Measurements from ENCODE around the gene ROCK2. TPM values are rescaled to one million over a fixed set of nuclear protein-coding genes. Genes with fewer than 3 reads are reported as not detected.

ROCK2 gene
- total RNA-seq, 3 donors from 2014 or later (not counting 1 experiment from before 2014, with no cell fraction given): 19.9 to 28.2 (median 21.9) TPM

DNA sequence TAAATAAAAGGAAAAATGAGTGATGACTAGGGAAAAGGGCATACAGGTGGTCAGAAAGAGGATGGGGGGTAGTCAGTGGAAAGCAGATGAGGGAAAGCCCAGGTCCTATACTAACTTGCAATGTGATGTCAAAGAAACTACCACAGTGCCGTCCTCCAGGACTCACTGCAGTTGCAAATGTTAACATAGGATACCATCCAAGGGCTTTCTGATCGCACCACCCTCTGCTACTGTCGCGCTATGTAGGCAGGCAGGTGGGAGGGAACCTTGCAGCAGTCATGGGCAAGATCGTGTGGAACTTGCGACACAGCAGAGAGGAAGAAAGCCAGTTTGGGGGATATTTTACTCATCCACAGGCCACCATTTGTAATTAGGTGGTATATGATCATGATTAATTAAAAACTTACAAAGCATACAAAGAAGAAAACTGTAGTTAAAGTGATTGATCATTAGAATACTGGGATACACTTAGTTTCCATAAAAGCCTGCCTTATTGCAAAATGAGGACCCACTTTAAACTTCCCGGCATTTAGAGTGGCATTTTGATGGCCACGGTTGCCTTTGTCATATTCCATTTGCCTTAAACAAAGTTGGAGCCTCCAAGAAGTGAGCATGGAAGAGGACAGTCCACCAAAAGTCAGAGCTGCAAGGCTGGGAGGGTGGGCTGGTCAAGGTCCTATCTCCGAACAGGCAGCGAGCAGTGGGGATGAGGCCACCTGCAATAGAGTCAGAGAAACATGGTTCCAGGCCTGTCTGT lies 8.5 kb upstream of the ROCK2 start:
- H3K9me3 Mint-ChIP-seq: no peaks in the 10 kb centered on the region
- H3K27ac Mint-ChIP-seq: no peak overlapping the region
- no peak for DNase-seq
- H3K4me1 Mint-ChIP-seq: no peaks in the 10 kb centered on the region
- Histone ChIP-seq H3K4me3 (ENCODE audit: low read length) (no peak overlapping the region), H3K9me3 (ENCODE audit: control insufficient read depth, insufficient read depth, low read length) (no peaks in the 10 kb centered on the region), H3K4me1 (ENCODE audit: control insufficient read depth, insufficient read depth, low read length) (no peaks in the 10 kb centered on the region), H3K27ac (ENCODE audit: low read length) (no peak overlapping the region), H3K36me3 (ENCODE audit: control insufficient read depth, insufficient read depth, low read length) (no peaks in the 10 kb centered on the region), H3K27me3 (ENCODE audit: control insufficient read depth, insufficient read depth, low read length) (no peaks in the 10 kb centered on the region)
- H3K4me3 Mint-ChIP-seq: no peak overlapping the region
- WGBS (ENCODE audit: insufficient coverage): 90% methylated on average over 10 of the region's 10 CpGs
- TF ChIP-seq, protein P1, sequence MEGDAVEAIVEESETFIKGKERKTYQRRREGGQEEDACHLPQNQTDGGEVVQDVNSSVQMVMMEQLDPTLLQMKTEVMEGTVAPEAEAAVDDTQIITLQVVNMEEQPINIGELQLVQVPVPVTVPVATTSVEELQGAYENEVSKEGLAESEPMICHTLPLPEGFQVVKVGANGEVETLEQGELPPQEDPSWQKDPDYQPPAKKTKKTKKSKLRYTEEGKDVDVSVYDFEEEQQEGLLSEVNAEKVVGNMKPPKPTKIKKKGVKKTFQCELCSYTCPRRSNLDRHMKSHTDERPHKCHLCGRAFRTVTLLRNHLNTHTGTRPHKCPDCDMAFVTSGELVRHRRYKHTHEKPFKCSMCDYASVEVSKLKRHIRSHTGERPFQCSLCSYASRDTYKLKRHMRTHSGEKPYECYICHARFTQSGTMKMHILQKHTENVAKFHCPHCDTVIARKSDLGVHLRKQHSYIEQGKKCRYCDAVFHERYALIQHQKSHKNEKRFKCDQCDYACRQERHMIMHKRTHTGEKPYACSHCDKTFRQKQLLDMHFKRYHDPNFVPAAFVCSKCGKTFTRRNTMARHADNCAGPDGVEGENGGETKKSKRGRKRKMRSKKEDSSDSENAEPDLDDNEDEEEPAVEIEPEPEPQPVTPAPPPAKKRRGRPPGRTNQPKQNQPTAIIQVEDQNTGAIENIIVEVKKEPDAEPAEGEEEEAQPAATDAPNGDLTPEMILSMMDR (IDR thresholded peaks at IDR 0.05): no peak
- intact Hi-C loops (cut with micrococcal nuclease): no loop called here
- ATAC-seq: no peak
- H3K36me3 Mint-ChIP-seq: no peaks in the 10 kb centered on the region
- H3K27me3 Mint-ChIP-seq (ENCODE audit: low read depth in 2 of 2): peaks cover 11 to 23% of the 10 kb centered on the region in 2 donors

DNA sequence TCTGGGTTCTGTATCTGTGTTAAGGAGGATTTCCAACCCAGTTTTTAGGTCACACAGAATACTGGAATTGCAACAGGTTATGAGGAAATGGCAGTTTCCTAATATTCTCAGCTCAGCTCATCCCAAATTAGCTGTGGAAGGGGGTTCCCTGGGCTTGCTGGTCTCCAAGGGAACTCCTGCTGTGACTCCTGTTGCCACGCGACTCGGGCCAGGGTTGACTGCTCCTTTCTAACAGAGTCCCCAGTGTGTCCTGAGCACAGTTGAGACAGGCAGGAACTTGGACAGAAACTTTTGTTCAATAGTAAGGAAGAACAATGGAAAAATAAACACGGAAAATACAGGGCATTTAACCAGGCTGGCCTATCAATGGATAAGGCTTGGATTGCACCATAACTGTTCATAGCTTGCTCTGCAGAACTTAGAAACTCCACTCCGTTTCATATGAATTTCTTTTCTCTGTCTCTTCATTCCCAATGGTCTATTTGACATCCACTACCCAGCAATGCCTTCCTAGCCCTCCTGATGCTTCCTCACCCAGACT lies 3.8 kb upstream of the ROCK2 start:
- H3K4me1 Mint-ChIP-seq: peaks cover 4 to 10% of the 10 kb centered on the region in 2 donors
- H3K36me3 Mint-ChIP-seq: no peaks in the 10 kb centered on the region
- WGBS (ENCODE audit: insufficient coverage): 94% methylated on average over 5 of the region's 5 CpGs
- Histone ChIP-seq H3K4me3 (ENCODE audit: low read length) (no peak overlapping the region), H3K9me3 (ENCODE audit: control insufficient read depth, insufficient read depth, low read length) (no peaks in the 10 kb centered on the region), H3K36me3 (ENCODE audit: control insufficient read depth, insufficient read depth, low read length) (no peaks in the 10 kb centered on the region), H3K27ac (ENCODE audit: low read length) (no peak overlapping the region), H3K27me3 (ENCODE audit: control insufficient read depth, insufficient read depth, low read length) (no peaks in the 10 kb centered on the region), H3K4me1 (ENCODE audit: control insufficient read depth, insufficient read depth, low read length) (peaks cover 5% of the 10 kb centered on the region)
- H3K27me3 Mint-ChIP-seq (ENCODE audit: low read depth in 2 of 2): peaks cover 8 to 11% of the 10 kb centered on the region in 2 donors
- ATAC-seq: no peak
- TF ChIP-seq, protein P1 (IDR thresholded peaks at IDR 0.05): no peak
- intact Hi-C loops (cut with micrococcal nuclease): loop anchor here (10.0 kb wide), 1 partner anchor 193 kb away; the partner anchor contains the start of gene SLC66A3
- no peak for DNase-seq
- no peak overlapping the region for H3K27ac Mint-ChIP-seq
- no peak overlapping the region for H3K4me3 Mint-ChIP-seq
- no peaks in the 10 kb centered on the region for H3K9me3 Mint-ChIP-seq

DNA sequence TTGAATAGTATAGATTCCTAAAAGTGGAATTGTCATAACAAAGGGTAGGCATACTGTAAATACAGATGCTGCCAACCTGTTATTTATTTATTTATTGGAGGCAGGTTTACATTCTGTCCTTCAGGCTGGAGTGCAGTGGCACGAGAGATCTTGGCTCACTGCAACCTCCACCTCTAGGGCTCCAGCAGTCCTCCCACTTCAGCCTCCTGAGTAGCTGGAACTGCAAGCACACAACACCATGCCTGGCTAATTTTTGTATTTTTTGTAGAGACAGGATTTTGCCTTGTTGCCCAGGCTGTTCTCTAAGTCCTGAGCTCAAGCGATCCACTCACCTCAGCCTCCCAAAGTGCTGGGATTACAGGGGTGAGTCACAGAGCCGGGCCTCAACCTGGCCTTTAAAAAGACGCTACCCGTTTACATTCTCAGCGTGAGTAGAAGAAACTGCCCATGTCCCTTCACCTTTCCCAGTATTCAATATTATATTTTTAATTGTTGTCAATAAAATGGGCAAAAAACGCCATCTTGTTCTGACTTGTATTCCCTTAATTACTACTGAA lies 3.0 kb upstream of the ROCK2 start:
- no peaks in the 10 kb centered on the region for H3K36me3 Mint-ChIP-seq
- H3K4me3 Mint-ChIP-seq: peak overlapping the region; percentile 17
- H3K27me3 ChIP-seq (ENCODE audit: control insufficient read depth, insufficient read depth, low read length): no peaks in the 10 kb centered on the region
- peaks cover 8 to 11% of the 10 kb centered on the region in 2 donors for H3K27me3 Mint-ChIP-seq (ENCODE audit: low read depth in 2 of 2)
- no peaks in the 10 kb centered on the region for H3K9me3 ChIP-seq (ENCODE audit: control insufficient read depth, insufficient read depth, low read length)
- no peaks in the 10 kb centered on the region for H3K9me3 Mint-ChIP-seq
- no peak for DNase-seq
- no peak overlapping the region for H3K27ac ChIP-seq (ENCODE audit: low read length)
- 100% methylated on average over 3 of the region's 7 CpGs for WGBS (ENCODE audit: insufficient coverage)
- peaks cover 9% of the 10 kb centered on the region for H3K4me1 ChIP-seq (ENCODE audit: control insufficient read depth, insufficient read depth, low read length)
- H3K27ac Mint-ChIP-seq: no peak overlapping the region
- TF ChIP-seq, protein P1 (IDR thresholded peaks at IDR 0.05): no peak
- ATAC-seq: no peak
- no peak overlapping the region for H3K4me3 ChIP-seq (ENCODE audit: low read length)
- no peaks in the 10 kb centered on the region for H3K36me3 ChIP-seq (ENCODE audit: control insufficient read depth, insufficient read depth, low read length)
- peaks cover 12 to 18% of the 10 kb centered on the region in 2 donors for H3K4me1 Mint-ChIP-seq
- intact Hi-C loops (cut with micrococcal nuclease): loop anchor here (10.0 kb wide), 1 partner anchor 193 kb away; the partner anchor contains the start of gene SLC66A3
